Adipocyte (in vitro differentiated cells): ENCODE measurements around the gene WFIKKN1.
A peak's percentile ranks its signal among the peaks of the same experiment; 100 is the strongest.

Experiments
- DNase-seq: peaks from one replicate; pipeline ENCODE4 v3.0.0-alpha.2; 2015; ENCODE audit warnings: low read depth
- H3K27me3 ChIP-seq: replicated peaks from 2 replicates; pipeline ENCODE4 v1.7.0; 2013; ENCODE audit warnings: mild to moderate bottlenecking, low read length, moderate library complexity; ENCODE audit not compliant: control insufficient read depth, insufficient read depth
- H3K36me3 ChIP-seq: 2 replicates; pipeline ENCODE4 v1.7.0; 2013; ENCODE audit warnings: low read length, mild to moderate bottlenecking, moderate library complexity; ENCODE audit not compliant: control insufficient read depth, insufficient read depth, severe bottlenecking
- H3K4me1 ChIP-seq: 2 replicates; pipeline ENCODE4 v1.7.0; 2013; ENCODE audit warnings: mild to moderate bottlenecking, low read length, moderate library complexity; ENCODE audit not compliant: control insufficient read depth, insufficient read depth
- H3K4me3 ChIP-seq: 2 replicates; pipeline ENCODE4 v1.7.0; 2013; ENCODE audit warnings: mild to moderate bottlenecking, low read length, moderate library complexity
- H3K9ac ChIP-seq: 2 replicates; pipeline ENCODE4 v1.7.0; 2013; ENCODE audit warnings: mild to moderate bottlenecking, low read length, moderate library complexity
- H3K9me3 ChIP-seq: 2 replicates; pipeline ENCODE4 v1.7.0; 2013; ENCODE audit warnings: mild to moderate bottlenecking, low read length, moderate library complexity; ENCODE audit not compliant: control insufficient read depth

Gene WFIKKN1

DNA sequence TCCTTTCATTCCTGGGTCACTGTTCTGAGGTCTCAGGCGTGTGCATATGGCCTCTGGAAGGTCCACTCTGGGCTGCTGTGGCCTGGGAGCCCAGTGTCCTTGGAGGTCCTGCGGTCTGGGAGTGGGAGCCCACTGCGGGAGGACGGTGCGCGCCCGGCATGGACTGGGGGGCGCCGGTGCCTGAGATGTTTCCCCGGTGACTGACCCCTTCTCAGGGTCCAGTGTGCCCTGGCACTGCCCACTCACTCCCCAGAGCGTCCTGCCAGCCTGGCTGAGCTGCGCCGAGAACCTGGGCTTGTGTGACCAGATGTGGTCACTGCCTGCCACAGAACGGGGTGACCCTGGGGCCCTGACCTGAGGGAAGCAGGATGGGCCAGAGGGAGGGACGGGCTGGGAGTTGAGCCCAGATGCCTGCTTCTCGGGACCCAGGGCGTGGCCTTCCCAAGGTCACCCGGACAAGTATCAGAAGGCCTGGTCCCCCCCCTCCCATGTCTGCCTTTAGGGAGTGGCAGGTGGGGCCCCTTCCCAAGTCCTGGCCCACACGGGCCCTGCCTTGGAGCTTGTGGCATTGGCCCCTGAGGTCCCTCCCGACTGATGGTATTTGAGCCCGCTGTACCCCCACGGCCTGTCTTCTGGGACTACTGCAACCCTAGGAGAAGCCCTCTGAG is 43.6 kb downstream of the WFIKKN1 start:
- H3K9ac ChIP-seq = no peak overlapping the region
- H3K27me3 ChIP-seq = no peaks in the 10 kb centered on the region
- peaks cover 42% of the 10 kb centered on the region for H3K36me3 ChIP-seq
- no peaks in the 10 kb centered on the region for H3K9me3 ChIP-seq
- H3K4me3 ChIP-seq = no peak overlapping the region
- no peak for DNase-seq
- H3K4me1 ChIP-seq = peaks cover 6% of the 10 kb centered on the region

DNA sequence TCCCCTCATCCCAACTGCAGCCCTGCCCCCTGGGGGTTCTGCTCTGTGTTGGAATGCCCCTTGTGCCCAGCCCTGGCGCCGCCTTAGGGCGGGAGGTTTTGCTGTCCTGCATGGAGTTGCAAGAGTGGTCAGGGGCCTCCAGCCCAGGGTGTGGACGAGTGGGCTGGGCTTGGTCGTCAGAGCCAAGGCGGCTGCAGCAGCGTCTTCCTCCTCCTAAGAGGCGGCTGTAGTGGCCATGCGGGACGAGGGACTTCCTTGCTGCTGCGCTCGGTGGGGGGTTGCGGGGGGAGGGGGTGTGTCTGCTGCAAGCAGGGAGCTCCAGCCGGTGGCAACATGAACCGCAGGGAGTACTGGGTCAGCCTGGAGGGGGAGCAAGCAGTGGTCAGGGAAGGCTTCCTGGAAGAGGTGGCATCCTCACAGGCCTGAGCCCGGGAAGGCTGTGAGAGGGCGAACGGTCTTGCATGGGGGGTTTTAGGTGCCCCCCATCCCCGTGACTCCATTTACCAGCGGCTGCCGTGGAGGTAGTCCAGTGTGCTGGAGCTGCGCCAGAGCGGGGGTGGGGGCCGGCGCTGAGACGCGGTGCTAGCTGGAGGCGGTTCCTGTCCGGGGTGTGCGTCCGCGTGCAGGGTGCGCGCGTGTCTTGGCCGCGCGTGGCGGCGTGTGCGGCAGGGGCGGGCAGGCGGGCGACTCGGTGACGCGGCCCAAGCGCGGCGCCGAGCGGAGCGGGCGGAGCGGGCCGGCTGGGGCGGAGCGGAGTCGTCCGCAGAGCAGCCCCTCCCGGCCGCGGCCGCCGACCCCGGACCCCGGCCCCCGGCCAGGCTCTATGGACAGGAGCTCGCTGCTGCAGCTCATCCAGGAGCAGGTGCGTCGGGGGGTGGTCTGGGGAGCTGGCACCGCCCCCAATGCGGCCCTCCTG is 44.4 kb downstream of the WFIKKN1 start, which contains the start of gene RHBDL1:
Gene RHBDL1 (plus strand): TSS at position 704 of the 916 bp plus-strand sequence. CDS start 120 bp downstream, at position 824.
- peak; percentile 32 for DNase-seq
- no peaks in the 10 kb centered on the region for H3K27me3 ChIP-seq
- H3K9ac ChIP-seq = peak within 1 kb of the TSS; percentile 64
- H3K4me1 ChIP-seq = peaks cover 3% of the 10 kb centered on the region
- peaks cover 37% of the 10 kb centered on the region for H3K36me3 ChIP-seq
- no peaks in the 10 kb centered on the region for H3K9me3 ChIP-seq
- peak within 1 kb of the TSS; percentile 73 for H3K4me3 ChIP-seq

DNA sequence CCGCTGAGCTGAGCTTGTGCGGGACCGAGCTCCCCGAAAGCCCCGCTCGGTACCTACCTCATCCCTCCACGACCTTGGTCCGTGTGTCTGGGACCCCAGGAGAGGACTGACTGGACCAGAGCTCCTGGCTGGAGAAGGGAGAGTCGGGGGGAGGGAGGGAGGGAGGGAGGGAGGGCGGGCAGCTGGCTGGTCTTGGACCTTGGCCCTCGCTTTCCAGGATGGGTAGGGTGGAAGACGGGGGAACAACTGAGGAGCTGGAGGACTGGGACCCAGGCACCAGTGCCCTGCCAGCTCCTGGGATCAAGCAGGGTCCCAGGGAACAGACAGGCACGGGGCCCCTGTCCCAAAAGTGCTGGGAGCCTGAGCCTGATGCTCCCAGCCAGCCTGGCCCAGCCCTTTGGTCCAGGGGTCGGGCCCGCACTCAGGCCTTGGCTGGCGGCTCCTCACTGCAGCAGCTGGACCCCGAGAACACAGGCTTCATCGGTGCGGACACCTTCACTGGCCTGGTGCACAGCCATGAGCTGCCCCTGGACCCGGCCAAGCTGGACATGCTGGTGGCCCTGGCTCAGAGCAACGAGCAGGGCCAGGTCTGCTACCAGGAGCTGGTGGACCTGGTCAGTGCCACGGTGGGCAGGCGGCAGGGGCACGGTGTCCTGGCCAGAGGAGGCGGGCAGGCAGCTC is 45.2 kb downstream of the WFIKKN1 start:
- peaks cover 4% of the 10 kb centered on the region for H3K4me1 ChIP-seq
- no peaks in the 10 kb centered on the region for H3K27me3 ChIP-seq
- DNase-seq = no peak
- H3K9me3 ChIP-seq = no peaks in the 10 kb centered on the region
- peak overlapping the region; percentile 73 for H3K4me3 ChIP-seq
- H3K9ac ChIP-seq = peak overlapping the region; percentile 64
- peaks cover 29% of the 10 kb centered on the region for H3K36me3 ChIP-seq

DNA sequence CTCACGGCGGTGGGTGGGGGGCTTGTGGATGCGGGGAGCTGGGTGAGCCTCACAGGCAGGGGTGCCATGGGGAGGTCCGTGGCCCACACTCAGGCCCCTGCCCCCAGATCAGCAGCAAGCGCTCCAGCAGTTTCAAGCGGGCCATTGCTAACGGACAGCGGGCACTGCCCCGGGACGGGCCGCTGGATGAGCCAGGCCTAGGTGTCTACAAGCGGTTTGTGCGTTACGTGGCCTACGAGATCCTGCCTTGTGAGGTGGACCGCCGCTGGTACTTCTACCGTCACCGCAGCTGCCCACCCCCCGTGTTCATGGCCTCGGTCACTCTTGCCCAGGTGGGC is 45.7 kb downstream of the WFIKKN1 start:
- no peaks in the 10 kb centered on the region for H3K9me3 ChIP-seq
- H3K27me3 ChIP-seq = no peaks in the 10 kb centered on the region
- no peak overlapping the region for H3K4me3 ChIP-seq
- peaks cover 27% of the 10 kb centered on the region for H3K36me3 ChIP-seq
- no peak for DNase-seq
- H3K4me1 ChIP-seq = peaks cover 9% of the 10 kb centered on the region
- H3K9ac ChIP-seq = no peak overlapping the region

DNA sequence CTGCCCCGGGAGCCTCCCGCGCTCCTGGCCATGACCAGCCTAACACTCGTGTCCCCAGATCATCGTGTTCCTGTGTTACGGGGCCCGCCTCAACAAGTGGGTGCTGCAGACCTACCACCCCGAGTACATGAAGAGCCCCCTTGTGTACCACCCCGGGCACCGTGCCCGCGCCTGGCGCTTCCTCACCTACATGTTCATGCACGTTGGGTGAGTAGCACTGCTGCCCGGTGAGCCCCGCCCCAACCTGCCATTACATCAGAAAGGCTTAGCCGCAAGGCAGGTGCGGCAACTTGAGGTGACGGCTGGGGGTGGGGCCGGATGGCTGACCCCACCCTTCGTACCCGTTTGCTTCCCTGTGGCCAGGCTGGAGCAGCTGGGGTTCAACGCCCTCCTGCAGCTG is 46.1 kb downstream of the WFIKKN1 start:
- Histone ChIP-seq H3K9ac (no peak overlapping the region), H3K4me3 (no peak overlapping the region), H3K9me3 (no peaks in the 10 kb centered on the region), H3K36me3 (peaks cover 28% of the 10 kb centered on the region), H3K4me1 (peaks cover 12% of the 10 kb centered on the region), H3K27me3 (no peaks in the 10 kb centered on the region)
- no peak for DNase-seq

GRCh38 chr16:677316-678190 is 46.8 kb downstream of the WFIKKN1 start:
- Histone ChIP-seq H3K27me3 (no peaks in the 10 kb centered on the region), H3K36me3 (peaks cover 28% of the 10 kb centered on the region), H3K9ac (no peak overlapping the region), H3K9me3 (no peaks in the 10 kb centered on the region), H3K4me3 (no peak overlapping the region), H3K4me1 (peaks cover 19% of the 10 kb centered on the region)
- DNase-seq = no peak

- Histone ChIP-seq H3K9ac (no peak overlapping the region), H3K9me3 (no peaks in the 10 kb centered on the region), H3K4me1 (peaks cover 27% of the 10 kb centered on the region), H3K27me3 (no peaks in the 10 kb centered on the region), H3K4me3 (no peak overlapping the region), H3K36me3 (peaks cover 27% of the 10 kb centered on the region)
- DNase-seq = no peak
These were observed 47.5 kb downstream of the WFIKKN1 start for GRCh38 chr16:678209-678857.

DNA sequence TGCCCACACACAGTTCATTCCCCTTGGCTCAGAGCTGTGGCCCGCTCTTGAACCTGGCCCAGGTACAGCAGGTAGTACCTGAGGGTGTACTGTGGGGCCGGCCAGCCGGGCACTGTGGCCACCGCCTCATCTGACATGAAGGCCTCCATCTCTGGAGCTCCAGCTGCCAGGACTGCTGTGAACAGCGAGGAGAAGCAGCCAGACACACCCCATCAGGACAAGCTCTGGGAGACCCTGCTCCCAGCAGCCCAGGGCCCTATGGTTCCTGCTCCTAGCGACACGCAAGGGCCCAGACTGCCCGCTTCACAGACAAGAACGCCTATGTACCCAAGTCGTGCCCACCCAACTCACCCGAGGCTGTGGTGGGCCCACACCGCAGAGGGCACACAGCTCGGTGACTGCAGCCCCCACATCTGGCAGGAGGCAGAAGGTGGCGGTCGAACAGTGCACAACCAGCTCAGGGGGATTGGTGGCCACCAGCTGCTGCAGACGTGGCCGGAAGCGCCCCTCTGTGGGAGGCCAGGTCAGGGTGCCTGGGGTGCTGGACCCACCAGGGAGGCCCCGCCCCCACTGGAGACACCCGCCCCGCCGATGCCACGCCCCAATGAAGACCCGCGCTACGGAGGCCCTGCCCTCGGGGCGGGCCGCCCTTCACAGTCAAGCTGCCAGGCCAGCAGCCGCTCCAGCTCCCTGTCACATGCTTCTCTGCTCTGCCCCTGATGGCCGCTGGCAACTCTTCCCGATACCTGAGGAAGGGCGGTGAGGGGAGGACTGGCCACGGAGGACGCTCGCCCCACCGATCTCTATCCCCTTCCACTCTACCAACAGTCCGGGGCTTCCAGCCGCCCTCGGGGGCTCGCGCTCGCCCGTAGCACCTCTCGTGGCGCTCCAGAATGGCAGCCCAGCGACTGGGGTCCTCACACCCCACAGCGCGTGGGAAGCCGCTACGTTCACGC is 48.4 kb downstream of the WFIKKN1 start:
- H3K4me1 ChIP-seq = peaks cover 30% of the 10 kb centered on the region
- peak; percentile 70 for DNase-seq
- no peaks in the 10 kb centered on the region for H3K27me3 ChIP-seq
- H3K9me3 ChIP-seq = no peaks in the 10 kb centered on the region
- peaks cover 20% of the 10 kb centered on the region for H3K36me3 ChIP-seq
- peak overlapping the region; percentile 78 for H3K9ac ChIP-seq
- H3K4me3 ChIP-seq = peak overlapping the region; percentile 79

DNA sequence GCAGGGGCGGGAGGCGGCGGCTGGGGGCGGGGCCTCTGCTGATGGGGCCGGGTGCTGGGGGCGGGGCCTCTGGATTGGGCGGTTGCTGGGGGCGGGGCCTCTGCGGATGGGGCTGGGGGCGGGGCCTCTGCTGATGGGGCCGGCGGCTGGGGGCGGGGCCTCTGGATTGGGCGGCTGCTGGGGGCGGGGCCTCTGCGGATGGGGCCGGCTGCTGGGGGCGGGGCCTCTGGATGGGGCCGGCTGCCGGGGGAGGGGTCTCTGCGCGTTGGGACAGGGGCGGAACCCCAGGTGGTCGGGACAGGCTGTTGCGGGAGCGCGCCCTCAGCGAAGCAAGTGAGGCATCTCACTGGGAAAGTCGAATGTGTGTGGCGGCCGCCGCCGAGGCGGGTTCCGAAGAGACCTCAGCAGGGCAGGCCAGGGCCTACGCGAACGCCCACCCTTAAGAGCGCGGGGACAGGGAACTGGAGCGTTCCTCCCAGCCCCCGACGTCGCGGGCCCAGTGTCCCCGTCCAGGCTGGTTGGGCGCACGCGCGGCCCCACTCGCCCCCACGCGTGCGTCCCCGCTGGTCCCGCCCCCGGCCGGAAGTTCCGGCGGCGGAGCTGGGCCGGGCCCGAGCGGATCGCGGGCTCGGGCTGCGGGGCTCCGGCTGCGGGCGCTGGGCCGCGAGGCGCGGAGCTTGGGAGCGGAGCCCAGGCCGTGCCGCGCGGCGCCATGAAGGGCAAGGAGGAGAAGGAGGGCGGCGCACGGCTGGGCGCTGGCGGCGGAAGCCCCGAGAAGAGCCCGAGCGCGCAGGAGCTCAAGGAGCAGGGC is 49.2 kb downstream of the WFIKKN1 start, which contains the start of gene STUB1:
Gene STUB1 (plus strand): TSS at position 597 of the 811 bp plus-strand sequence. CDS start 116 bp downstream, at position 713.
- Histone ChIP-seq H3K36me3 (peaks cover 20% of the 10 kb centered on the region), H3K9ac (peak within 1 kb of the TSS; percentile 96), H3K27me3 (no peaks in the 10 kb centered on the region), H3K4me3 (peak within 1 kb of the TSS; percentile 91), H3K4me1 (peaks cover 30% of the 10 kb centered on the region), H3K9me3 (no peaks in the 10 kb centered on the region)
- DNase-seq = peak; percentile 96
